NK-92 (cell line): ENCODE measurements around the gene KDM2B.
"Not testable (repeated sequence)": the region's sequence is repeated elsewhere in the genome, so short reads cannot be mapped to it uniquely, and the experiment has no call there.

ENCODE experiments used
- DNase-seq: peaks from one replicate; lab custom pipeline; 2025; ENCODE audit not compliant: unreplicated experiment; lab: John Stamatoyannopoulos, UW

KDM2B gene

DNA sequence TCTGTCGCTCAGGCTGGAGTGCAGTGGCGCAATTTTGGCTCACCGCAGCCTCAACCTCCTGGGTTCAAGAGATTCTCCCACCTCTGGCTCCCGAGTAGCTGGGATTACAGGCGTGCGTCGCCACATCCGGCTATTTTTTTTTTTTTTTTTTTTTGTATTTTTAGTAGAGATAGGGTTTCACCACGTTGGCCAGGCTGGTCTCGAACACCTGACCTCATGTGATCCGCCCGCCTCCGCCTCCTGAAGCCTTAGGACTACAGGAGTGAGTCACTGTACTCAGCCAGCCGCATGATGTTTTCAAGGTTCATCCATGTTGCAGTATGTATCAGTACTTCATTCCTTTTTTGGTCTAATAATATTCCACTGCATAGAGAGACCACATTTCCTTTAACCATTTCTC, 183.3 kb downstream of the KDM2B start:
- no peak for DNase-seq

GRCh38 chr12:121392325-121392716, 188.5 kb downstream of the KDM2B start:
- DNase-seq: no peak

GRCh38 chr12:121391619-121392324, 189.1 kb downstream of the KDM2B start:
- DNase-seq: no peak

- DNase-seq: no peak
These were observed 190.0 kb downstream of the KDM2B start for GRCh38 chr12:121390856-121391255.

DNA sequence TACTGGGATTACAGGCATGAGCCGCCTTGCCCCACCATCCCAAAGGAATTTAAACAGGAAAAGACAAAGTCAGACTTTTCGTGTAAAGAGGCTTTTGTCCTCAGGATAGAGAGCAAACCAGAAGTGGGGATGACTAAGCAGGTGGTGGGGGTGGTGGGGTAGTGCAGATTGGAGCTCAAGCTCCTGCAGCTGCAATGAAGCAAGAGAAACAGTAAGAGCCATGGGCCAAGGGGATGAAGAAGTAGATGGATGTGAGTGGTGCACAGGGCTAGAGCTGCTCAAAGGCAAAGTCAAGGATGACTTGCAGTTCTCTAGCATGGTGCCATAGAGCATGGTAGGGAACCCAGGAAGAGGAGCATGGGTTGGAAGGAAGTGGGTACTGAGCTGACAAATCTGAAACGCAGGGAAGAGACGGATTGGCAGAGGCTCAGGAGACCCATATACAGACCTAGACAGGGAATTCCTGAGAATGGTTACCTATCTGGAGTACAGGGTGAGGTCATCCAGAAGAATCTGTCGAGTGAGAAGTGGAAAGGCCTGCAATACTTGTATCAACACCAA, 192.3 kb downstream of the KDM2B start:
- no peak for DNase-seq

GRCh38 chr12:121384891-121385290, 195.9 kb downstream of the KDM2B start:
- not testable (repeated sequence) for DNase-seq

DNA sequence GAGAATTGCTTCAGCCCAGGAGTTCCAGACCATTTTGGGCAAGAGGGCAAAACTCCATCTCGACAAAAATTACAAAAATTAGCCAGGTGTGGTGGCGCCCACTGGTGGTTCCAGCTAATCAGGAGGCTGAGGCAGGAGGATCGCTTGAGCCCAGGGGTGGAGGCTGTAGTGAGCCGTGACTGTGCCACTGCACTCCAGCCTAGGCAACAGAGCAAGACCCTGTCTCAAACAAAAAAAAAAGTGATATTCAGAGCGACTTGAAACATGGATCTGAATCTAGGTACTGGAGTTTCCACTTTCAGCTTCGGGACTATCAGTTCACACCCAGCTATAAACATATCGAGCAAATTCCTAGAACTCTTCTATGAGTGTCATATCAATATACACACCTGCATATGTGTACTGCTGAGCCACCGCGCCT, 197.2 kb downstream of the KDM2B start:
- no peak for DNase-seq

- no peak for DNase-seq
These were observed 200.9 kb downstream of the KDM2B start for GRCh38 chr12:121379945-121380344.
